NCI-H82 (cell line): ENCODE data around the gene CRACR2B.

Experiments
- DNase-seq: peaks from one replicate; lab custom pipeline; 2025; lab: John Stamatoyannopoulos, UW

CRACR2B gene

GRCh38 chr11:827897-828192, at the start of gene CRACR2B:
Gene CRACR2B (plus strand): TSS chr11:827919. CDS start chr11:828608, 689 bp downstream.
- no peak for DNase-seq

GRCh38 chr11:778976-779954, 48.5 kb upstream of the CRACR2B start:
- DNase-seq = no peak

GRCh38 chr11:779955-780532, 47.7 kb upstream of the CRACR2B start:
- DNase-seq = no peak

GRCh38 chr11:782264-783174, 45.2 kb upstream of the CRACR2B start:
- no peak for DNase-seq

GRCh38 chr11:783581-784015, 44.1 kb upstream of the CRACR2B start:
- DNase-seq = peak; percentile 94

- peak; percentile 32 for DNase-seq
Measured at GRCh38 chr11:786235-787083, 41.3 kb upstream of the CRACR2B start.

GRCh38 chr11:787084-787675, 40.5 kb upstream of the CRACR2B start:
- DNase-seq = no peak

GRCh38 chr11:788009-788640, 39.6 kb upstream of the CRACR2B start:
- DNase-seq = no peak

- no peak for DNase-seq
Measured at GRCh38 chr11:788953-789940, 38.5 kb upstream of the CRACR2B start.

- peak; percentile 67 for DNase-seq
Measured at GRCh38 chr11:789943-790342, 37.8 kb upstream of the CRACR2B start, which contains the start of gene CEND1. Gene CEND1 (minus strand): TSS chr11:790090. CDS start chr11:788576, 1,514 bp downstream.

GRCh38 chr11:790721-791564, 36.8 kb upstream of the CRACR2B start:
- peak; percentile 26 for DNase-seq

- no peak for DNase-seq
Measured at GRCh38 chr11:791658-792534, 35.8 kb upstream of the CRACR2B start.

GRCh38 chr11:792535-792821, 35.2 kb upstream of the CRACR2B start:
- DNase-seq = no peak

GRCh38 chr11:792873-793272, 34.8 kb upstream of the CRACR2B start:
- DNase-seq = no peak

GRCh38 chr11:793556-793955, 34.2 kb upstream of the CRACR2B start:
- no peak for DNase-seq

- peak; percentile 72 for DNase-seq
Measured at GRCh38 chr11:794013-794765, 33.5 kb upstream of the CRACR2B start.
